Adrenal gland (tissue), 12 donors: Measurements from ENCODE around the gene MARK3. TPM values are rescaled to one million over a fixed set of nuclear protein-coding genes. Genes with fewer than 3 reads are reported as not detected.

Source experiments
- DNase-seq, 7 donors: peaks; one replicate each; pipeline ENCODE4 v3.0.0-alpha.2; 2019 to 2020
- H3K27ac ChIP-seq, 5 donors: fragments of 200-600 bp; sonication (generic) in 4 of 5; 1 replicate in 3 of 5; 2 replicates in 2 of 5; pipeline versions ENCODE4 v1.5.1 to v1.8.0; 2016 to 2020; ENCODE audit warnings: mild to moderate bottlenecking in 1 of 5
- H3K27me3 ChIP-seq: fragments of 200-600 bp; 2 replicates; pipeline ENCODE4 v1.8.0; 2021
- H3K36me3 ChIP-seq, 2 donors: fragments of 200-600 bp; replicated peaks in 1 of 2; 1 replicate in 1 of 2; 2 replicates in 1 of 2; pipeline versions ENCODE4 v1.5.1 to v1.8.0; 2018 to 2022
- H3K4me1 ChIP-seq, 2 donors: fragments of 200-600 bp; replicated peaks in 1 of 2; 1 replicate in 1 of 2; 2 replicates in 1 of 2; pipeline versions ENCODE4 v1.5.1 to v1.8.0; 2018 to 2021
- H3K4me3 ChIP-seq, 4 donors: fragments of 200-600 bp; sonication (generic) in 3 of 4; one replicate each; pipeline ENCODE4 v1.5.1; 2016 to 2018
- H3K9me3 ChIP-seq, 3 donors: fragments of 200-600 bp; sonication (generic) in 1 of 3; replicated peaks in 1 of 3; 1 replicate in 2 of 3; 2 replicates in 1 of 3; pipeline versions ENCODE4 v1.5.1 to v1.8.0; 2016 to 2021
- POLR2A ChIP-seq, 2 donors: fragments of 450-650 bp; IDR thresholded peaks; one replicate each; pipeline ENCODE4 v1.6.1; 2017; ENCODE audit warnings: antibody characterized with exemption in 2 of 2, mild to moderate bottlenecking in 2 of 2, moderate library complexity in 1 of 2
- WGBS, 4 donors: extraction: QIAGEN DNeasy Blood & Tissue Kit in 2 of 4; methylation state at CpG; one replicate each; pipeline versions ENCODE4 v1.1.5 to v1.1.7; 2013 to 2017; 5-methylcytosine and 5-hydroxymethylcytosine counted together
- intact Hi-C, 2 donors: fragments of 100-400 bp; cut with DNase I; formaldehyde crosslinking; loops; one replicate each; pipeline versions ENCODE4 v1.14.1 to v1.15.0; 2022 to 2023
- polyA plus RNA-seq, 3 donors: library from polyadenylated mRNA; stranded (reverse); fragments of 200-250 nt in 2 of 3; fragments of 350-450 nt in 1 of 3; fragmentation: Illumina TruSeq in 1 of 3; extraction: RNeasy Lipid Tissue Mini Kit (QIAGEN cat#74804) in 1 of 3; gene quantifications; one replicate each; pipeline ENCODE4 v1.2.3, GENCODE V29; 2013 to 2014
- total RNA-seq, 9 donors: library from RNA; depleted of rRNA in 4 of 9; stranded (reverse); fragments of >200 nt in 4 of 9; fragments of 120-200 nt in 1 of 9; fragmentation: NEBNext Ultra II Directional in 1 of 9; extraction: Animal tissue kit (Norgen Biotek cat#: 25700) in 1 of 9; gene quantifications; one replicate each; pipeline versions ENCODE4 v1.1.0 to v1.2.4, GENCODE V29; 2013 to 2023
- TF ChIP-seq, protein P1 (sequence below), 6 experiments: fragments of 450-650 bp in 4 of 6; fragments of 200-600 bp in 2 of 6; sonication (generic) in 1 of 6; IDR thresholded peaks; 1 replicate in 5 of 6; 2 replicates in 1 of 6; pipeline versions ENCODE4 v1.5.1 to v1.8.0; 2016 to 2021; ENCODE audit warnings: antibody characterized with exemption in 6 of 6, mild to moderate bottlenecking in 2 of 6, moderate library complexity in 1 of 6
- donor health status: healthy with polysubstance abuse.
- donor health status: Bipolar disorder and iron deficiency.
- donor health status: DM: yes; HTN: yes; CAD: no.
- donor health status: DM: no; HTN: no; CAD: no.
- donor health status: DM: no; HTN: no; CAD: no.
- donor health status: DM: yes; HTN: yes; CAD: no.

MARK3 gene
- total and polyA plus RNA-seq, 12 donors: 73.1 to 233 (median 94.6) TPM

DNA sequence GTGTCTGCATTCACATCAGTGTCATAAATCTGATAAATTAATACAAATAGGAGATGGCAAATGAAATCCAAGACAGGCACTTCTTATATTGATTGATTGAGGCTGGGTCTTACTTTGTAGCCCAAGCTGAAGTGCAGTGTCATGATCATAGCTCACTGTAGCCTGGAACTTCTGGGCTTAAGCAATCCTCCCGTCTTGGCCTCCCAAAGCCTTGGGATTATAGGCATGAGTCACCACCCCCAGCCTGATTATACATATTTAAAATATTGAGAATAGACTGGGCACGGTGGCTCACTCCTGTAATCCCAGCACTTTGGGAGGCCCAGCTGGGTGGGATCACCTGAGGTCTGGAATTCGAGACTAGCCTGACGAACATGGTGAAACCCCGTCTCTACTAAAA is 51.3 kb downstream of the MARK3 start:
- Histone ChIP-seq H3K27ac (no peak overlapping the region), H3K27me3 (no peaks in the 10 kb centered on the region), H3K4me1 (no peaks in the 10 kb centered on the region), H3K36me3 (peaks cover 0 to 14% of the 10 kb centered on the region in 2 donors), H3K4me3 (no peak overlapping the region), H3K9me3 (no peaks in the 10 kb centered on the region)
- 70 to 91% (median 88%) methylated on average over 5 of the region's 5 CpGs for WGBS, 4 donors
- DNase-seq: no peak
- TF ChIP-seq, protein P1, sequence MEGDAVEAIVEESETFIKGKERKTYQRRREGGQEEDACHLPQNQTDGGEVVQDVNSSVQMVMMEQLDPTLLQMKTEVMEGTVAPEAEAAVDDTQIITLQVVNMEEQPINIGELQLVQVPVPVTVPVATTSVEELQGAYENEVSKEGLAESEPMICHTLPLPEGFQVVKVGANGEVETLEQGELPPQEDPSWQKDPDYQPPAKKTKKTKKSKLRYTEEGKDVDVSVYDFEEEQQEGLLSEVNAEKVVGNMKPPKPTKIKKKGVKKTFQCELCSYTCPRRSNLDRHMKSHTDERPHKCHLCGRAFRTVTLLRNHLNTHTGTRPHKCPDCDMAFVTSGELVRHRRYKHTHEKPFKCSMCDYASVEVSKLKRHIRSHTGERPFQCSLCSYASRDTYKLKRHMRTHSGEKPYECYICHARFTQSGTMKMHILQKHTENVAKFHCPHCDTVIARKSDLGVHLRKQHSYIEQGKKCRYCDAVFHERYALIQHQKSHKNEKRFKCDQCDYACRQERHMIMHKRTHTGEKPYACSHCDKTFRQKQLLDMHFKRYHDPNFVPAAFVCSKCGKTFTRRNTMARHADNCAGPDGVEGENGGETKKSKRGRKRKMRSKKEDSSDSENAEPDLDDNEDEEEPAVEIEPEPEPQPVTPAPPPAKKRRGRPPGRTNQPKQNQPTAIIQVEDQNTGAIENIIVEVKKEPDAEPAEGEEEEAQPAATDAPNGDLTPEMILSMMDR (IDR thresholded peaks at IDR 0.05): no peak
- TF ChIP-seq POLR2A (IDR thresholded peaks at IDR 0.05): no peak
- intact Hi-C loops: loop anchor here in 1 of 2 donors (10.0 kb wide), 1 partner anchor 58 kb away; no protein-coding TSS in a partner anchor

DNA sequence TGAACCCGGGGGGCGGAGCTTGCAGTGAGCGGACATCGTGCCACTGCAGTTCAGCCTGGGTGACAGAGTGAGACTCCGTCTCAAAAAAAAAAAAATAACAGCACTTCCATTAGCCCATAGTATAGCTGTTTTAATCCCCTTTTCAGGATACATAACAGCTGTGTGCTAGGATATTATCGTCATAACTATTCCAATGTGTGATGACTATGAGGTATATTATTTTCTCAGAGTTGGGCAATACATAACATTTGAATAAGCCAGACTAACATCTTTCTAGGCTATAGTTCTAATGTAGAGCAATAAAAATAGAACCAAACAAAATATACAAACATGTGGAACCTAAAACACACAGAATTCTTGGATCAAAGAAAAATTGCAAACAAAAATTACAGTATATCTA is 57.1 kb downstream of the MARK3 start:
- intact Hi-C loops: loop anchor here in 1 of 2 donors (5.0 kb wide), 1 partner anchor 45 kb away; no protein-coding TSS in a partner anchor
- no peaks in the 10 kb centered on the region for H3K9me3 ChIP-seq
- WGBS, 4 donors: 88 to 97% (median 94%) methylated on average over 6 of the region's 6 CpGs
- DNase-seq: no peak
- H3K4me1 ChIP-seq: peaks cover 7 to 31% of the 10 kb centered on the region in 2 donors
- TF ChIP-seq, protein P1 (IDR thresholded peaks at IDR 0.05): no peak
- TF ChIP-seq POLR2A (IDR thresholded peaks at IDR 0.05): no peak
- H3K27me3 ChIP-seq: no peaks in the 10 kb centered on the region
- H3K36me3 ChIP-seq: peaks cover 0 to 10% of the 10 kb centered on the region in 2 donors
- H3K27ac ChIP-seq: no peak overlapping the region
- H3K4me3 ChIP-seq: no peak overlapping the region

DNA sequence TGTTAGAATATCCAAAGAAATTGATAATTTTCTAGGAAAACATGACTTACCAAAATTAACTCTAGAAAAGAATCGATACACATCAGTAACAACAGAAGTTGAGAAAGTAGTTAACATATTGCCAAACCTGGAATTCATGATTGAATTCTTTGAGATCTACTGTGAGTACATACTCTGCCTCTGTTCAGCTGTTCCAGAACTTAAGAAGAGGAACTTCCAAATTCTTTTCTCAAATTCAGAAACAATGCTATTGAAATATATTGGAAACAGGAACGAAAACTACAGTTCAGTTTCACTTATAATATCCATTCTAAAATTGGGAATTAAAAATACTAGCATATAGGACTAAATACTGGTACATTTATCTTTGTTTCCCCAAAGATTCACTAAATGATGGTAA is 57.9 kb downstream of the MARK3 start:
- H3K4me3 ChIP-seq: no peak overlapping the region
- no peaks in the 10 kb centered on the region for H3K9me3 ChIP-seq
- DNase-seq: no peak
- H3K27me3 ChIP-seq: no peaks in the 10 kb centered on the region
- H3K36me3 ChIP-seq: peaks cover 0 to 10% of the 10 kb centered on the region in 2 donors
- intact Hi-C loops: loop anchor here in 1 of 2 donors (5.0 kb wide), 1 partner anchor 46 kb away; no protein-coding TSS in a partner anchor
- H3K27ac ChIP-seq: no peak overlapping the region
- TF ChIP-seq, protein P1 (IDR thresholded peaks at IDR 0.05): no peak
- no peak for TF ChIP-seq POLR2A (IDR thresholded peaks at IDR 0.05)
- 78 to 84% (median 82%) methylated on average over 2 of the region's 2 CpGs for WGBS, 4 donors
- peaks cover 7 to 36% of the 10 kb centered on the region in 2 donors for H3K4me1 ChIP-seq

DNA sequence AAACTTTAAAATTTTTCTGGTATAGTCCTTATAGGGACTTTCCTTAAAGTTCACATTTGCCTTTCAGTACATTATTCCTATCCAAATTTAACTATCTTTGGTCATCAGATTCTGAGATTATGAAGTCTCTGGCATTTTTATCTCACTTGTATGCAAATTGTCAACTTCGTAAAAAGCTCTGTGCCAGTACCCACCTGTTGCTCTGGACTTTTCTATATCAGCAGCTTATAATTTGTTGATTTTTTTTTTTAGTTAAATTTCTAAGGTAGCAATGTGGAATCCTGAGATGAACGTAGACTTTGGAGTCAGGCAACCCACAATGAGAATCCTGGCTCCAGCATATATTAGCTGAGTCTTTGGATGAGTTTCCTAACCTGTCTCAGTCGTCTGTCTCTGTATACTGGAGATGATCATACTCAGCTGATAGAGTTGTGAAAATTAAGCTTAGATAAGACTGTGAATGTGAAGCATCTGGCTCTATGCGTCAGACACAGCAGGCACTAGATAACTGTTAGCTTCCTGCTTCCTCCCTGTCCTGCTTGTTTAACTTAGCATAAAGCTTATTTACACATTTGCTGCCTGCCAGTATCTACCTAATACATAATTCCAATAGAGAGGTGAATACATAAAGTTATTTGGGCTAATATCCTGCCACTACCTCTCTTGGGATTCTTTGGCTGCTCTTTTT is 59.8 kb downstream of the MARK3 start:
- 57 to 68% (median 61%) methylated on average over 4 of the region's 4 CpGs for WGBS, 4 donors
- Histone ChIP-seq H3K27me3 (no peaks in the 10 kb centered on the region), H3K27ac (peak overlapping the region in 1 of 5 donors; percentile 15), H3K9me3 (no peaks in the 10 kb centered on the region), H3K4me1 (peaks cover 9 to 49% of the 10 kb centered on the region in 2 donors), H3K36me3 (peaks cover 0 to 4% of the 10 kb centered on the region in 2 donors), H3K4me3 (no peak overlapping the region)
- TF ChIP-seq POLR2A (IDR thresholded peaks at IDR 0.05): no peak
- TF ChIP-seq, protein P1 (IDR thresholded peaks at IDR 0.05): no peak
- peak in 1 of 7 donors; percentile 24 for DNase-seq
- intact Hi-C loops: loop anchor here in 1 of 2 donors (5.0 kb wide), 1 partner anchor 48 kb away; no protein-coding TSS in a partner anchor
